DND-41 (cell line): Measurements from ENCODE around the gene DCK.
"Not testable (repeated sequence)": the region's sequence is repeated elsewhere in the genome, so short reads cannot be mapped to it uniquely, and the experiment has no call there.

Source experiments
- ATAC-seq: fragments of 200-7000 bp; cut with Tn5 transposase; 3 replicates; pipeline ENCODE4 v1.9.1; 2021; ENCODE audit warnings: low read depth; ENCODE audit not compliant: insufficient read depth
- DNase-seq: peaks from one replicate; pipeline ENCODE4 v3.0.0-alpha.2; 2020
- H2AFZ ChIP-seq: 2 replicates; pipeline ENCODE4 v1.6.0; 2012; ENCODE audit warnings: low read depth, low read length
- H3K27ac ChIP-seq: 2 replicates; pipeline ENCODE4 v1.5.1; 2012; ENCODE audit warnings: low read length, inconsistent platforms
- H3K27me3 ChIP-seq: fragments of 200-600 bp; sonication (generic); 2 replicates; pipeline ENCODE4 v1.6.0; 2012; ENCODE audit warnings: low read length, mild to moderate bottlenecking, inconsistent platforms; ENCODE audit not compliant: insufficient read depth, poor library complexity
- H3K36me3 ChIP-seq: 2 replicates; pipeline ENCODE4 v1.5.1; 2012; ENCODE audit warnings: low read length, inconsistent platforms; ENCODE audit not compliant: insufficient read depth
- H3K4me1 ChIP-seq: 2 replicates; pipeline ENCODE4 v1.5.1; 2012; ENCODE audit warnings: mild to moderate bottlenecking, low read length; ENCODE audit not compliant: insufficient read depth
- H3K4me2 ChIP-seq: 2 replicates; pipeline ENCODE4 v1.6.0; 2012; ENCODE audit warnings: mild to moderate bottlenecking, moderate library complexity, low read length, inconsistent platforms; ENCODE audit not compliant: insufficient read depth
- H3K4me3 ChIP-seq, 2 experiments: fragments of 200-600 bp in 1 of 2; shearing (Covaris generic) in 1 of 2; 2 replicates each; pipeline ENCODE4 v1.5.1; 2012 to 2016; ENCODE audit warnings: inconsistent platforms in 2 of 2, low read length in 2 of 2, mild to moderate bottlenecking in 2 of 2, low read depth in 1 of 2, moderate library complexity in 1 of 2
- H3K79me2 ChIP-seq: 2 replicates; pipeline ENCODE4 v1.6.0; 2012; ENCODE audit warnings: low read length, inconsistent platforms; ENCODE audit not compliant: insufficient read depth
- H3K9ac ChIP-seq: 2 replicates; pipeline ENCODE4 v1.6.0; 2012; ENCODE audit warnings: low read depth, mild to moderate bottlenecking, inconsistent platforms, low read length, moderate library complexity
- H3K9me3 ChIP-seq: 2 replicates; pipeline ENCODE4 v1.5.1; 2012; ENCODE audit warnings: low read length, moderate library complexity, mild to moderate bottlenecking, inconsistent platforms; ENCODE audit not compliant: insufficient read depth, severe bottlenecking
- H4K20me1 ChIP-seq: 2 replicates; pipeline ENCODE4 v1.6.0; 2012; ENCODE audit warnings: low read length; ENCODE audit not compliant: insufficient read depth
- EZH2 ChIP-seq: IDR thresholded peaks from 3 replicates; pipeline ENCODE4 v1.6.1; 2012; ENCODE audit warnings: borderline replicate concordance, low read depth, mild to moderate bottlenecking, moderate library complexity, low read length, inconsistent platforms; ENCODE audit not compliant: severe bottlenecking
- TF ChIP-seq, protein P1 (sequence below): IDR thresholded peaks from 2 replicates; pipeline ENCODE4 v1.5.1; 2012; ENCODE audit warnings: borderline replicate concordance, low read length, moderate library complexity, mild to moderate bottlenecking; ENCODE audit not compliant: poor library complexity, severe bottlenecking; ENCODE audit errors: extremely low read depth

The DCK gene

DNA sequence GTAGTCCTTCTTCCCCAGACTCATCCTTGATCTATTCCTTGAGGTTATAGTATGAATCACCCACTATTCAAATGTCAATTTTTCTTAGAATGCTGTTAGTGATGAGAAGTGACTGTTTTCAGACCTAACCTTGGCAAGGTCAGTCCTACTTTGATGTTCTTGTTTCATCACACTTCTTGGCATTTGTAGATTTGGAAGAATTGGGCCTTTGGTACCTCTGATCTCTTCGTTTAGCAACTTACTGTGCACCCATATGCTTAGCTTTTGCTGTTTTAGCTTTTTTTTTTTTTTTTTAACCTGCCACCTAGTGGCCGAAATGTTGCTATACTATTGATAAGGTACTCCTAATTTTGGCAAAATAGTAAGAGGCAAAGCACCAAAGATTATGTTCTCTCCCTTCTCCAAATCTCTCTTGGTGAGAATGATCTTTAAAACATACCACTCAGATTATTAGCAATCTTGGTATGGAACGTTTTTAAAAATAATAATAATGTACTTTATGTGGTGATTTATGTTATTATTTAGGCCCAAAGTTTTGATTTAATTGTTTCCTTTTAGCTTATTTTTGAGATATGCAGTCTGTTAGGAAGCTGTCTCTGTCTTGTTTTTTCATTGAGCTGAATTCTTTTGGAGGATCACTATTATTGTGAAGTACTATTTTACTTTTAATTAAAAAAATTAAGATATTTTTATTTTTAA lies 16.6 kb downstream of the DCK start:
- peak overlapping the region; percentile 23; the same call in 1 of the 2 replicates for H3K27ac ChIP-seq

GRCh38 chr4:71011451-71011850 lies 18.0 kb downstream of the DCK start:
- no peaks in the 10 kb centered on the region for H3K9me3 ChIP-seq
- peaks cover 85% of the 10 kb centered on the region for H3K79me2 ChIP-seq
- H3K4me1 ChIP-seq, result peaks cover 15% of the 10 kb centered on the region
- H3K9ac ChIP-seq, result no peak overlapping the region
- peaks cover 60% of the 10 kb centered on the region for H3K36me3 ChIP-seq
- DNase-seq, result no peak
- H3K4me3 ChIP-seq, result no peak overlapping the region
- peaks cover 48% of the 10 kb centered on the region for H4K20me1 ChIP-seq
- no peak for ATAC-seq
- H3K27me3 ChIP-seq, result no peaks in the 10 kb centered on the region
- H2AFZ ChIP-seq, result no peak overlapping the region
- TF ChIP-seq, protein P1, sequence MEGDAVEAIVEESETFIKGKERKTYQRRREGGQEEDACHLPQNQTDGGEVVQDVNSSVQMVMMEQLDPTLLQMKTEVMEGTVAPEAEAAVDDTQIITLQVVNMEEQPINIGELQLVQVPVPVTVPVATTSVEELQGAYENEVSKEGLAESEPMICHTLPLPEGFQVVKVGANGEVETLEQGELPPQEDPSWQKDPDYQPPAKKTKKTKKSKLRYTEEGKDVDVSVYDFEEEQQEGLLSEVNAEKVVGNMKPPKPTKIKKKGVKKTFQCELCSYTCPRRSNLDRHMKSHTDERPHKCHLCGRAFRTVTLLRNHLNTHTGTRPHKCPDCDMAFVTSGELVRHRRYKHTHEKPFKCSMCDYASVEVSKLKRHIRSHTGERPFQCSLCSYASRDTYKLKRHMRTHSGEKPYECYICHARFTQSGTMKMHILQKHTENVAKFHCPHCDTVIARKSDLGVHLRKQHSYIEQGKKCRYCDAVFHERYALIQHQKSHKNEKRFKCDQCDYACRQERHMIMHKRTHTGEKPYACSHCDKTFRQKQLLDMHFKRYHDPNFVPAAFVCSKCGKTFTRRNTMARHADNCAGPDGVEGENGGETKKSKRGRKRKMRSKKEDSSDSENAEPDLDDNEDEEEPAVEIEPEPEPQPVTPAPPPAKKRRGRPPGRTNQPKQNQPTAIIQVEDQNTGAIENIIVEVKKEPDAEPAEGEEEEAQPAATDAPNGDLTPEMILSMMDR, result no peak
- no peak overlapping the region for H3K27ac ChIP-seq
- H3K4me2 ChIP-seq, result no peak overlapping the region

More for the DNA sequence above, 16.6 kb downstream of the DCK start:
- peaks cover 69% of the 10 kb centered on the region for H3K36me3 ChIP-seq
- peak overlapping the region; percentile 5; the same call in 1 of the 2 replicates for H3K4me2 ChIP-seq
- DNase-seq (no peak), ATAC-seq (peak; percentile 73)
- no peak overlapping the region for H3K4me3 ChIP-seq
- peaks cover 91% of the 10 kb centered on the region for H3K79me2 ChIP-seq
- H3K27me3 ChIP-seq, result no peaks in the 10 kb centered on the region
- H2AFZ ChIP-seq, result no peak overlapping the region
- H4K20me1 ChIP-seq, result peaks cover 57% of the 10 kb centered on the region
- H3K9me3 ChIP-seq, result no peaks in the 10 kb centered on the region
- H3K9ac ChIP-seq, result no peak overlapping the region
- peaks cover 26% of the 10 kb centered on the region for H3K4me1 ChIP-seq
- TF ChIP-seq, protein P1, result peak; percentile 72
- TF ChIP-seq EZH2, result no peak

- ATAC-seq, H3K4me3 ChIP-seq, H3K9me3 ChIP-seq, H3K9ac ChIP-seq, H2AFZ ChIP-seq, H3K4me2 ChIP-seq, DNase-seq, H3K27ac ChIP-seq, H3K27me3 ChIP-seq, H3K4me1 ChIP-seq: not testable (repeated sequence)
- H4K20me1 ChIP-seq, result peaks cover 26% of the 10 kb centered on the region
- H3K79me2 ChIP-seq, result peaks cover 80% of the 10 kb centered on the region
- peaks cover 34% of the 10 kb centered on the region for H3K36me3 ChIP-seq
Measured at GRCh38 chr4:71017391-71017790, 23.9 kb downstream of the DCK start.

DNA sequence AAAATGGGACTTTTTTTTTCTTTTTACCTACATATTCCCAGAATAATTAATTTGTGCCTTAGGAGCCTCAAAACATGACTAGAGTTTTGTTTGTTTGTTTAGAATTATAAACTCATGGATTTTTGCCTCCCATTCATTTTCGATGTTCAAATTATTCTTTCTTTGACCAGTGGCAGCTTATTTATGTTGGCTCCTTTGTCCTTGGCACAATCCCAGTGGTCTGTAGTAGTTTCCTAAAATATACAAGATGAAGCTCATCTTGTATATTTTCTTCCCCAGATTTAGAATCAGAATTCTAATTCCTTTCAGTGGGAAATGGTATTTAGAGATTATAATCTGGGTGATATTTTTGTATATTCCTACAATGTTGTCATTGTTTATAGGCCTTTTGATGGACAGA lies 27.2 kb downstream of the DCK start:
- TF ChIP-seq, protein P1, result no peak
- no peak for TF ChIP-seq EZH2
- H3K27ac ChIP-seq, result no peak overlapping the region
- H3K79me2 ChIP-seq, result peaks cover 85% of the 10 kb centered on the region
- H3K4me2 ChIP-seq, result no peak overlapping the region
- H3K4me3 ChIP-seq, result no peak overlapping the region
- no peaks in the 10 kb centered on the region for H3K27me3 ChIP-seq
- H2AFZ ChIP-seq, result no peak overlapping the region
- H3K9ac ChIP-seq, result no peak overlapping the region
- no peak for ATAC-seq
- no peaks in the 10 kb centered on the region for H3K9me3 ChIP-seq
- DNase-seq, result no peak
- H4K20me1 ChIP-seq, result peaks cover 41% of the 10 kb centered on the region
- no peaks in the 10 kb centered on the region for H3K4me1 ChIP-seq
- peaks cover 63% of the 10 kb centered on the region for H3K36me3 ChIP-seq
